HG03354 (cell line): Measurements from ENCODE around the gene PFKL.
A peak's percentile ranks its signal among the peaks of the same experiment; 100 is the strongest.
"Not testable (repeated sequence)": the region's sequence is repeated elsewhere in the genome, so short reads cannot be mapped to it uniquely, and the experiment has no call there.

Source experiments
- ATAC-seq: cut with Tn5 transposase; IDR thresholded peaks from one replicate; pipeline ENCODE4 v1.9.1; 2021; ENCODE audit warnings: mild to moderate bottlenecking; ENCODE audit not compliant: unreplicated experiment, poor library complexity, severe bottlenecking

Gene PFKL

GRCh38 chr21:44335266-44336059 lies 35.6 kb downstream of the PFKL start:
- no peak for ATAC-seq

GRCh38 chr21:44337449-44337848 lies 37.6 kb downstream of the PFKL start:
- no peak for ATAC-seq

- ATAC-seq: no peak
Observed at GRCh38 chr21:44337941-44338895, 38.4 kb downstream of the PFKL start.

GRCh38 chr21:44338971-44339910 lies 39.4 kb downstream of the PFKL start, which contains the start of gene CFAP410:
CFAP410 (minus strand) TSS chr21:44339390; CDS start chr21:44339194, 196 bp downstream.
- ATAC-seq: peak; percentile 84

- not testable (repeated sequence) for ATAC-seq
Observed at GRCh38 chr21:44341726-44342458, 42.0 kb downstream of the PFKL start.

GRCh38 chr21:44342981-44343380 lies 43.1 kb downstream of the PFKL start:
- not testable (repeated sequence) for ATAC-seq

- no peak for ATAC-seq
Observed at GRCh38 chr21:44344541-44345183, 44.8 kb downstream of the PFKL start.

- ATAC-seq: no peak
Observed at GRCh38 chr21:44345495-44345894, 45.6 kb downstream of the PFKL start.

GRCh38 chr21:44347911-44348451 lies 48.1 kb downstream of the PFKL start:
- ATAC-seq: no peak

- ATAC-seq: no peak
Observed at GRCh38 chr21:44348861-44349260, 49.0 kb downstream of the PFKL start.

GRCh38 chr21:44349416-44349846 lies 49.6 kb downstream of the PFKL start:
- no peak for ATAC-seq

GRCh38 chr21:44349847-44350772 lies 50.3 kb downstream of the PFKL start:
- ATAC-seq: no peak

GRCh38 chr21:44350773-44351481 lies 51.1 kb downstream of the PFKL start:
- ATAC-seq: no peak

GRCh38 chr21:44351535-44352252 lies 51.8 kb downstream of the PFKL start:
- no peak for ATAC-seq

- no peak for ATAC-seq
Observed at GRCh38 chr21:44352253-44352860, 52.5 kb downstream of the PFKL start.
